ENCODE data around the gene TBX15. TPM values are rescaled to one million over a fixed set of nuclear protein-coding genes. Genes with fewer than 3 reads are reported as not detected.

TBX15 gene
- total RNA-seq, 1 donor from 2014 or later: not detected

DNA sequence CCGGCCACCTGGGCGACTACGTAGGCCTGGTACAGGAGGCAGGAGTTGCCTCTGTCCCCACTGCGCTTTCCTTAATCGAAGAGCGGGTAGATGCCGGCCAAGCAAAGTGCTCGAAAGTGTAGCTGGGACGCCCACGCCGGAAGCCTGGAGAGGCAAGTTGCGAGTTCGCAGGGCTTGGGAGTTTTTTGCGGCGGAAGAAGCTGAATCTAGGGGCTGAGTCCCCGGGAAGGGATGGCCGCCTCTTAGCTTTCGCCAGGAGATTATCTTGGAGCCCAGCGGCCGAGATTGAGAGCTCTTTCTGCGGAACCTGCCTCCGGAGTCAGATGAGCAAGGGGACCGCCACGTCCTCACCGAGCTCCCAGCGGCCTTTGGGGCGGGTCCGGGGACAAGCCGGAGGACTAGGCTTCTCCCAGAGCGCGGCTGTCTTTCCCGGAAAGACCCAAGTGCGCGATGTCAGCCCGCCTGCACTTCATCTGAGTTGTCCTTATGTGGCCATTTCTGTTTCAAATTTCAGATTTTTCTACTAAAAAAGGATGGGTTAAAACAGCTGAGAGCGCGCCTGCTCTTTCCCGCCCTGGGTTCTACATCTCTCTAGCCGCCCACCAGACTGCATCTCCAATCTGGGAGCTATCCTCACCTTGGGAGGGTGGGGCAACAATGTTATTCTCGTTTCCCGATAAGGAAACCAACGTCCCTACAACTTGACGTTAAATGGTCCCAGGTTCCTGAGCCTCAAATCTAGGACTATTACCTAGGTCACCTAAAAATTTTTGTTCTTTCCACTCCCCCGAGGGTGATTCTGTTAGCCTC, 12.4 kb upstream of the TBX15 start:
- no peak overlapping the region for H3K4me3 ChIP-seq (ENCODE audit: low read depth, low read length)
- FAIRE-seq (no peak), DNase-seq (ENCODE audit: low read depth) (no peak)
- TF ChIP-seq, protein P1, sequence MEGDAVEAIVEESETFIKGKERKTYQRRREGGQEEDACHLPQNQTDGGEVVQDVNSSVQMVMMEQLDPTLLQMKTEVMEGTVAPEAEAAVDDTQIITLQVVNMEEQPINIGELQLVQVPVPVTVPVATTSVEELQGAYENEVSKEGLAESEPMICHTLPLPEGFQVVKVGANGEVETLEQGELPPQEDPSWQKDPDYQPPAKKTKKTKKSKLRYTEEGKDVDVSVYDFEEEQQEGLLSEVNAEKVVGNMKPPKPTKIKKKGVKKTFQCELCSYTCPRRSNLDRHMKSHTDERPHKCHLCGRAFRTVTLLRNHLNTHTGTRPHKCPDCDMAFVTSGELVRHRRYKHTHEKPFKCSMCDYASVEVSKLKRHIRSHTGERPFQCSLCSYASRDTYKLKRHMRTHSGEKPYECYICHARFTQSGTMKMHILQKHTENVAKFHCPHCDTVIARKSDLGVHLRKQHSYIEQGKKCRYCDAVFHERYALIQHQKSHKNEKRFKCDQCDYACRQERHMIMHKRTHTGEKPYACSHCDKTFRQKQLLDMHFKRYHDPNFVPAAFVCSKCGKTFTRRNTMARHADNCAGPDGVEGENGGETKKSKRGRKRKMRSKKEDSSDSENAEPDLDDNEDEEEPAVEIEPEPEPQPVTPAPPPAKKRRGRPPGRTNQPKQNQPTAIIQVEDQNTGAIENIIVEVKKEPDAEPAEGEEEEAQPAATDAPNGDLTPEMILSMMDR (IDR thresholded peaks at IDR 0.05; ENCODE audit: insufficient read depth, low read length, severe bottlenecking): no peak
- peaks cover 40% of the 10 kb centered on the region for H3K27me3 ChIP-seq (ENCODE audit: control insufficient read depth, insufficient read depth, low read length)
- no peaks in the 10 kb centered on the region for H3K36me3 ChIP-seq (ENCODE audit: control insufficient read depth, insufficient read depth, low read length)

DNA sequence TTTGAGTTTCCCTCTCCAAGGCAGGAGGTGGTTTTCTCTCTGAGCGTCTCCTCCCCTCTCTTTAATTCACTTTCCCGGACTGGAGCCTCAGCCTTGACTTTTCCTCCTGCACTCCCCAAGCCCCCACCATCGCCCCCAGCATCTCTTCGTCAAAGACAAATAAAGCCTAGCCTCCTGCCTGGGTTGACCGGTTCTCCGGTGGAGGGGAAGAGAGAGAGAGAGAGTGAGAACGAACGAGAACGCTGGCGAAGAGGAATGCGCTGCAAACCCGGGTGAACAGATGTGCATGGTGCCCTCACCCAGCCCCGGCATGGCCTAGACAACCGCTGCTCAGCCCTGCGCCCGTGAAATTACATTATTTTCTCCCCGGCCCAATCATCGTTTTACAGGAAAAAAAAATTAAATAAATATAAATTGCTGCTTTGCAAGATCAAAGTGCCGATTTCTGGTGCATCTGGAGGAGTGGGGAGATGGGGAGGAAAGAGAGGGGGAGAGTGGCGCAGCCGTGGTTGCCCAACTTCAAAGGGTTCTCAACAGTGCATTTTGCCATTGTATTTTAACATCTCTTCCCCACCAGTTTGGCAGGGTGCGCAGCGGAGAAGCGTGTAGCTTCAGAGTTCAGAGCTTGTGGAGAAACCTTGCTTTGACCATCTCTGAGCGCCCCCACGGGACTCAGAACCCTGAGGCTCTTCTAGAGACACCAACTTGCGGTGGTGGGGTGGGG, 11.4 kb upstream of the TBX15 start:
- Histone ChIP-seq H3K36me3 (ENCODE audit: control insufficient read depth, insufficient read depth, low read length) (no peaks in the 10 kb centered on the region), H3K27me3 (ENCODE audit: control insufficient read depth, insufficient read depth, low read length) (peaks cover 37% of the 10 kb centered on the region), H3K4me3 (ENCODE audit: low read depth, low read length) (no peak overlapping the region)
- no peak for FAIRE-seq
- TF ChIP-seq, protein P1 (IDR thresholded peaks at IDR 0.05; ENCODE audit: insufficient read depth, low read length, severe bottlenecking): no peak
- no peak for DNase-seq (ENCODE audit: low read depth)

DNA sequence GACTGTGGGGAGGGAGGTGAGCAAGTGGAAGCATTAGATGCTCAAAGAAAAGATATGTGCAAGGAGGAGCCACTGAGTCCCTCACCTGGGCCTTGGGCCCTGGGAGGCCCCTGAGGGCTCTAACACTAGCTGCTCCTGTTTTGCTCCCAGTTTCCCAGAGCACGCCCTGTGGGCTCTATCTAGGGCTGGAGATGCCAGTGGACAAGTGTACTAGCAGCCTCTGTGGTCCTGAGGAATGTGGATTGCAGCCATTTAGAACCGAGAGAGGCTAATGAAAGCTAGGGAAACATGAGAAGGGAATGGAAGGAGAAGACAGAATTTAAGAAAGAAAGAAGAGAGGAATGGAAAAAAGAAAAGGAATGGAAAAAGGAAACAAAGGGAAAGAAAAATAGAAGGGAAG, 10.0 kb upstream of the TBX15 start:
- TF ChIP-seq, protein P1 (IDR thresholded peaks at IDR 0.05; ENCODE audit: insufficient read depth, low read length, severe bottlenecking): no peak
- H3K27me3 ChIP-seq (ENCODE audit: control insufficient read depth, insufficient read depth, low read length): peaks cover 45% of the 10 kb centered on the region
- no peak for FAIRE-seq
- no peak overlapping the region for H3K4me3 ChIP-seq (ENCODE audit: low read depth, low read length)
- no peak for DNase-seq (ENCODE audit: low read depth)
- H3K36me3 ChIP-seq (ENCODE audit: control insufficient read depth, insufficient read depth, low read length): no peaks in the 10 kb centered on the region

DNA sequence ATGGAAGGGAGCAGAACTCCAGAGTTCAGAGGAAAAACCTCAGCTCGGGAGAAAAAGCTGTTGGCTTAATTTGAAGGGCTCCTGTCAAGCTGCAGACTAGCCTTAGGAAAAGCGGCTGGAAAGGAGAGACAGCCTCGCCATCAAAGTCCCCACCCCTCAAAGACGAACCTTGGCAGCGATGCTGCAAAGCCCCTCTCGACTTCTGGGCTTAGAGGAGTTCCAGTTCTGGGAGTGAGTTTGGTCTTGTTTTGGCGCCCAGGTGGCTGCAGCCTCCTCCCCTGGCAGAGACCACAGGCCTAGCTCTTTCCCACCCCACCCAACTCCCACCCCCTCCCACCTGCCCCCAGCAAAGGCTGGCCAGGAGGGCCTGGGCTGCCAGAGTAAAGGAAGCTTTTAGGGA, 9.1 kb upstream of the TBX15 start:
- TF ChIP-seq, protein P1 (IDR thresholded peaks at IDR 0.05; ENCODE audit: insufficient read depth, low read length, severe bottlenecking): no peak

DNA sequence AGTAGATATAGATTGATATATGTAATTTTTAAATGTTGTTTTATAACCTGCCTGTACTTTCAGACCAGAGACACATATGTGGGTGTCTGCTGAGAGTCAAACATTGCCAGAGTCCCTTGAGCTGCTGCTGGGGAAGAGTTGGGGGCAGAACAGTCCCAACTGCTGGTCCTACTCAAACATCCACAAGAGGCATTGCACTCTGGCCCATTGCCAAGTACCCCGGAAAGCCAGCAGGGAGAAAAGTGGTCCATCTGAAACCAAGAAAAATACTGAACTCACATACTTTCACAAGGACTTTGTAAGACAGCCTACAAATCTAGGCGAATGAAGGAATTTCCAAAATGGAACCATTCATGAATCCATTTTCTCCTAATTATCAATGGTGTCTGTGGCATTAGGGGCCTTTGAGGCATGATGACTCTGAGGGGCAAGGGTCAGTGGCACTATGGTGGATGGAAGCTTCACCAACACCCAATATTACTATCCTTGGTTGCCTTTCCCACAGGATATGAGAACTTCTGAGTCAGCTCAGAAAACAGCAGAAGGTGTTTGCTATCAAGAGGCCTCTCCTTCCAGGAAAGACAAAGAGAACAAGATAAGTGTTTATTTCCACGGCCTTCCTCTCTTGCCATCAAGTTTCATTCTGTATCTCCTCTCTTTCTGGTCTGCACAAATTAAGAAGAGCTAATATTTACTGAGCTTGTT, 7.3 kb upstream of the TBX15 start:
- H3K27me3 ChIP-seq (ENCODE audit: control insufficient read depth, insufficient read depth, low read length): peaks cover 53% of the 10 kb centered on the region
- no peaks in the 10 kb centered on the region for H3K36me3 ChIP-seq (ENCODE audit: control insufficient read depth, insufficient read depth, low read length)
- DNase-seq (ENCODE audit: low read depth) (no peak), FAIRE-seq (no peak)
- TF ChIP-seq, protein P1 (IDR thresholded peaks at IDR 0.05; ENCODE audit: insufficient read depth, low read length, severe bottlenecking): no peak
- H3K4me3 ChIP-seq (ENCODE audit: low read depth, low read length): no peak overlapping the region

More for the DNA sequence above, 9.1 kb upstream of the TBX15 start:
- Histone ChIP-seq H3K4me3 (ENCODE audit: low read depth, low read length) (no peak overlapping the region), H3K36me3 (ENCODE audit: control insufficient read depth, insufficient read depth, low read length) (no peaks in the 10 kb centered on the region), H3K27me3 (ENCODE audit: control insufficient read depth, insufficient read depth, low read length) (peaks cover 48% of the 10 kb centered on the region)
- FAIRE-seq (no peak), DNase-seq (ENCODE audit: low read depth) (no peak)

Data from bronchial epithelial cell (primary cell).